IMR-90 (cell line): ENCODE measurements around the gene PLXNA4.

ENCODE experiments used
- CHD1 ChIP-seq: IDR thresholded peaks from 2 replicates; pipeline ENCODE4 v1.6.1; 2012; ENCODE audit warnings: low read depth, low read length, improper control_type of control experiment
- POLR2A ChIP-seq: IDR thresholded peaks from 2 replicates; pipeline ENCODE4 v1.6.1; 2012; ENCODE audit warnings: mild to moderate bottlenecking, low read depth, low read length
- RAD21 ChIP-seq: IDR thresholded peaks from 2 replicates; pipeline ENCODE4 v1.6.1; 2012; ENCODE audit warnings: low read length, improper control_type of control experiment
- TF ChIP-seq, protein P1 (sequence below): conservative IDR thresholded peaks from 2 replicates; pipeline ENCODE4 v1.5.1; 2012; ENCODE audit warnings: mild to moderate bottlenecking, low read depth, low read length, improper control_type of control experiment

DNA sequence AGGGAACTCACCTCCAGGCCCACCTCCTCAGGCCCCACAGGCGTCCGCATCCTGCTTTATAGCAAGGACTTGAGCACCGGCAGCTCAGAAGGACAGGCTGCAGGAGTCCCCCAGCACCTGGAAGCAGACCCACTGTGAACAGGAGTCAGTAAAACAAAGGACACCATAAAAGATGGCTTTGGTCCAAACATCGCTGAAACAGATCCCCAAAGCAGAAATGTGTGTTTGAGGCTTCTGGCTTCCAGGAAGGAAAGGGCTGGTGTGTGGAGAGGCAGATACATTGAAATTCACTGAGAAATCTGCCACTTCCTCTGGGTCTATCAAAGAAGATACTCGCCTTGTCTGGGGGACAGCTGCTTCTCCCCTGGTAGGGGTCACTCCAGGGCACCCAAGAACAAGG lies 286.2 kb downstream of the PLXNA4 start:
- TF ChIP-seq, protein P1, sequence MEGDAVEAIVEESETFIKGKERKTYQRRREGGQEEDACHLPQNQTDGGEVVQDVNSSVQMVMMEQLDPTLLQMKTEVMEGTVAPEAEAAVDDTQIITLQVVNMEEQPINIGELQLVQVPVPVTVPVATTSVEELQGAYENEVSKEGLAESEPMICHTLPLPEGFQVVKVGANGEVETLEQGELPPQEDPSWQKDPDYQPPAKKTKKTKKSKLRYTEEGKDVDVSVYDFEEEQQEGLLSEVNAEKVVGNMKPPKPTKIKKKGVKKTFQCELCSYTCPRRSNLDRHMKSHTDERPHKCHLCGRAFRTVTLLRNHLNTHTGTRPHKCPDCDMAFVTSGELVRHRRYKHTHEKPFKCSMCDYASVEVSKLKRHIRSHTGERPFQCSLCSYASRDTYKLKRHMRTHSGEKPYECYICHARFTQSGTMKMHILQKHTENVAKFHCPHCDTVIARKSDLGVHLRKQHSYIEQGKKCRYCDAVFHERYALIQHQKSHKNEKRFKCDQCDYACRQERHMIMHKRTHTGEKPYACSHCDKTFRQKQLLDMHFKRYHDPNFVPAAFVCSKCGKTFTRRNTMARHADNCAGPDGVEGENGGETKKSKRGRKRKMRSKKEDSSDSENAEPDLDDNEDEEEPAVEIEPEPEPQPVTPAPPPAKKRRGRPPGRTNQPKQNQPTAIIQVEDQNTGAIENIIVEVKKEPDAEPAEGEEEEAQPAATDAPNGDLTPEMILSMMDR: no peak
- no peak for TF ChIP-seq CHD1
- TF ChIP-seq RAD21: no peak
- TF ChIP-seq POLR2A: no peak
